ENCODE data around the gene NDUFB8. TPM values are rescaled to one million over a fixed set of nuclear protein-coding genes. Genes with fewer than 3 reads are reported as not detected.
"Not testable (repeated sequence)": the region's sequence is repeated elsewhere in the genome, so short reads cannot be mapped to it uniquely, and the experiment has no call there.

NDUFB8 gene
- total RNA-seq (2014; rRNA removed; shearing (Covaris generic)): 184 and 205 TPM in 2 replicates

DNA sequence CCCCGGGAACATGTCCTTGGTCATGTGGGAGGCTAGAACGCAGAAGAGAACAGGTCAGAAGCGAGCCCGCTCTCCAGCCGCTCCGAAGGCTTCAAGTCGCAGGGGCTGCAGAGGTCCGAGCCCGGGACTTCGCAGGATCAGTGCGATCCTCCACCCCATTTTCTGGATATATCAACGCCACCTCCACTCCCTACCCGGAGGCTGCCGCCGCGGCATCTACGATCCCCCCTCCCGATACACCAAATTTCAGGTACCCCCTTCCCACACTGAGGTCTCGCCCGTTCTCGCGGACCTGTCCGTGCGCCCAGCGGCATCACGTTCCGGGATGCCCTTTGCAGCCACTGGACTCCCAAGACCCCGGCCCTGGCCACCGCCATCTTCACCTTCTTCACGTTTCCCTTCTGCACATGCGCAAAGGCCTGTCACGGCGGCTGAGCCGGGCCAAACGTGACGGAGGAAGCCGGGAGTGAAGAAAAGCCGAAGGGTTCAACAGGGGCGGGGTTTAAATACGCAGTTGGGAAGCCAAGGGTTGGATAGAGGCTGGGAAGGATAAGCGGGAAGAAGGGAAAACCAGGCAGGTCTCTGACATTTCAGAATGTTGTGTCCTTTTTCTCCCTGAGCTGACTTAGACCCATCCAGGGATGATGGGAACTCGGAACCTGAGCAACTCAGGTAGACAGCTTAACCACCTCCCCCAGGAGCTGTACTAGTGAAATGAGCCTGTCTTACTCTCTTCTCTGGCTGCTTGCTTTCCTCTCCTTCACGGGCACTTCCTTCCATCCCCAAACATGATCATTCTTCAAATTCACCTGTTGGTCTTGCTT lies at the start of gene NDUFB8:
TSS of gene NDUFB8 (minus strand) at position 397 of the 824 bp plus-strand sequence. CDS start at position 377, 20 bp downstream.
- peak; percentile 83 for DNase-seq (ENCODE audit: low read depth)

- DNase-seq (ENCODE audit: low read depth): no peak
Measured at GRCh38 chr10:100576282-100576635, 46.6 kb upstream of the NDUFB8 start.

DNA sequence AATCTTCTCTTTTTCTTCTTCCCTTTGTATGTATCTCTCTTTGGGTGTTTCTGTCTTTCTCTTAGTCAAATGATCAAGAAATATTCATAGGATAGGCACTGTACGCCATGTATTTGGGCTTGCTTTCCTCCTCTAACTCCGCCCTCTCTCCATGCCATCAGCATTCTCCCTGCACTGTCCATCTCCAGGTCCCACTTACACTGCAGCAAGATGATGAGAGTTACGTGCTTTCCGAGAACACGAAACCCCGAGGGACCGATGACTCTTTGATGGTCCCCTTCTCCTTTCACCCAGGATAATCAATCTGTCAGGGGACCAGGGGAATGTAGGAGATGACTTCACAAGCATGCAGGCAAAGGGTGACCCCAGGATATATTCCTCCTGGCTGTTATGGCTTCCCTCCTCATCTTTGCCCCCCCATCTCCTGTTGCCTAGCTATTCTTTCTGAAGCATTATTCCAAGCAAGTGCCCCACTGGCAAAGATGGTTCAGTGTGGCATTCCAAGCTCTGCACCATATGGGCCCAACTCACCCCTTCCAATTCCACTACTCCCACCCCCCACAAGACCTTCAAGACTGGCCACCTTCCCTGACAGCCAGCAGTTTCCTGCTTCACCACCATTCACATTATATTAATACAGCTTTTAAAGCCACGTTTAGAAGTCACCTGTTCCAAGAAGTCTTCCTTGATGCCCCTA lies 46.1 kb upstream of the NDUFB8 start:
- no peak for DNase-seq (ENCODE audit: low read depth)

- DNase-seq (ENCODE audit: low read depth): not testable (repeated sequence)
Measured at GRCh38 chr10:100575146-100575545, 45.5 kb upstream of the NDUFB8 start.

GRCh38 chr10:100571084-100571856 lies 41.6 kb upstream of the NDUFB8 start:
- DNase-seq (ENCODE audit: low read depth): no peak

DNA sequence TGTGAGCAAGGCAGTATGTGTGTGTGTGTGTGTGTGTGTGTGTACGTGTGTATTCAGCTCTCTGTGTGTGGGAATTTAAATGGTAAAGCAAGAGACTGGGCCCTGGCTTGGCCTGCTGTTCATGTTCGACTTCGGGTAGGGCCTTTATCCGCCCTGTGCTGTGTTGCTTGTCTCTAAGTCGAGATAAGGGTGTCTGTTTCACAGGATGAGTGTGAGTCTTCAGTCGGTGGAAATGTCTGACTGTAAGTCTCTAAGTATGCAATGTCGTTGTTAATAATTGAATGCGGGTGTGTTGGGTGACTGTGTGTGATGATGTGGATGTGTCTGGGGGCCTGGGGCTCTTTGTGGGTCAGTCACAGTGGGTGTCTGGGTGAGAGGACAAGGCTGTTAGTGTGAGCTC lies 40.8 kb upstream of the NDUFB8 start:
- no peak for DNase-seq (ENCODE audit: low read depth)

DNA sequence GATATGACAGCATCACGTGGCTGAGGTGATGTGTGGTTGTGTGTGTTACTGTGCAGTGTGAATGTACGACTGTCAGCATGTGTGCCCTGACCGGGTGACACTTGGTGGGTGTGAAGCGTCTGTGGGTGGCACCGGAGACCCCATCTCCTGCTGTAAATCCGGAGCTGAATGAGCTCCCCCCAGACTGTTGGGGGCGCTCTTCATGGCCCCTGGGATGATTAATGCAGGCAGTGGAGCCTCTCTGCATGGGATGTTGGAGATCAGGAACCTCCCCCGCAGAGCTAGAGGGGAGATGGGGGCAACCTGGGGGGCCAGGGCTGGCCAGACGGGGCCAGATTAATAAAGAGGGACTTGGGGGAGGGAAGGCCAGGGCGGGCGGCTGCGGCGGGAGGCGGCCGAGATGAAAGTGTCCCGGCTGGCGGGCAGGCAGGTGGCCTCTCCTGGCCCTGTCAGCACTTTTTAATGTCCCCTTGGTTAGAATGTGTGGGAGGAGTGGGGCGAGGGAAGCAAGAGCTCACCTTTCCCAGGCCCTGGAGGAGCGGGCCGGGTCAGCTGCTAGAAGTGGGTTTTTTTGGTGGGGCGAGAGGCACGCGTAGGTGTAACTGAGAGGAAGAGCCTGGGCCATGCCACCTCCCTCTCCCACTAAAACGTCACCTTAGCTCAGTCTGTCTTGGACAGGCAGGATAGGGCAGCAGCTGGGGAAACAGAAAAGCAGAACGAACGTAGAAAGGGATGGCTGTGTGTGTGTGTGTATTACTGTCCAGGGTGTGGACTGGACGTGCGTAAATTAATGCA lies 40.2 kb upstream of the NDUFB8 start:
- no peak for DNase-seq (ENCODE audit: low read depth)

- DNase-seq (ENCODE audit: low read depth): no peak
Measured at GRCh38 chr10:100568912-100569311, 39.2 kb upstream of the NDUFB8 start.

- DNase-seq (ENCODE audit: low read depth): no peak
Measured at GRCh38 chr10:100567826-100568225, 38.2 kb upstream of the NDUFB8 start.

GRCh38 chr10:100567249-100567648 lies 37.6 kb upstream of the NDUFB8 start:
- no peak for DNase-seq (ENCODE audit: low read depth)

DNA sequence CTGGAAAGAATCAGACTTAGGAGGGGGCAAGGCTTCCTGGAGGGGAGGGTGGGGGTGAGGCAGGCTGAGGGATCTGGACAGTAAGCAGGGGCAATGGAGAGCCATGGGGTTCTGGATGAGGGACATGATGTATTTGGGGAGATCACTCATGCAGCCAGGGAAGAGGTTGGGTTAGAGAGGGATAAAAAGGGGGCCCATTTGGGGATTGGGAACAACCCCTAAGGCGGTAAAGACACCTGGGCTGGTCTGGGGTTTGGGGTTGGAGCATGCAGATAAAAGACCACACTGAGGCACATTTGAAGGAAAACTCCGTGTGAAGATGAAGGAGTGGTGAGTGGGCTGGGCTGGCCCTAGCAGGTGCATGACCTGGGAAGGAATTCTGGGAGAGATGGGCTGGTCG lies 36.9 kb upstream of the NDUFB8 start:
- DNase-seq (ENCODE audit: low read depth): no peak

DNA sequence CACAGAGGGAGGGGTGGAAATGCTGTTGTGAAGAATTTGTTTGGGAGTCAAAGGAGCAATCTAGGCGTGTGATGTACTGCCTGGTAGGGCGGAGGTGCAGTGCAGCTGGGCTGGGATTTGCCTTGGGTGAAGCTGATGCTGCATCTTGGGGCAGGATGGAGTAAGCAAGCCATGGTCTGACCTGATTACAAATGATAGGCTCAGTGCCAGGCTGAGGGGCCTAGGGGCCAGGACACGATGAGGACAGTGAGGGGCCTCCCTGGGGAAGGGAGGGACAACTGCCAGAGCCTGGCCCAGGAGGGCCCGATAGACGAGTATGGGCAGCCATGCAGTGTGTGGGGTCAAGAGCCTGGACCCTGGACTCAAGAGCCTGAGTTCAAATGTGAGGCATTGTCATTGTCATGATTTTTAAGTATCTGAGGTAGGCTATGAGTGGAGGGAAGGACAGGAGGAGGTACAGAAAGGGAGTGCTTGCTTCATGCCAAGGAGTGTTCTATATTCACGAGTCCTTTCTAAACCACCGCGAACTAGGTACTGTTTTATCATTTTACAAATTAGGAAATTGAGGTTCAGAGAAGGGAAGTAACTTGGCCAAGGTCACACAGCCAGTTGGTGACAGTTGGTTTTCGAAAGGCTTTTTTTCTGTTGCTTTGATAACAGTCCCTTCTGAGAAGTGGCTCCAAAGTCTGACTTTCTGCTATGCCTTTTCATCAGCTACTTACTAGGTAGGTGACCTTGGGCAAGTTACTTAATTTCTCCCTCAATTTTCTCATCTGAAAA lies 35.7 kb upstream of the NDUFB8 start:
- DNase-seq (ENCODE audit: low read depth): no peak

DNA sequence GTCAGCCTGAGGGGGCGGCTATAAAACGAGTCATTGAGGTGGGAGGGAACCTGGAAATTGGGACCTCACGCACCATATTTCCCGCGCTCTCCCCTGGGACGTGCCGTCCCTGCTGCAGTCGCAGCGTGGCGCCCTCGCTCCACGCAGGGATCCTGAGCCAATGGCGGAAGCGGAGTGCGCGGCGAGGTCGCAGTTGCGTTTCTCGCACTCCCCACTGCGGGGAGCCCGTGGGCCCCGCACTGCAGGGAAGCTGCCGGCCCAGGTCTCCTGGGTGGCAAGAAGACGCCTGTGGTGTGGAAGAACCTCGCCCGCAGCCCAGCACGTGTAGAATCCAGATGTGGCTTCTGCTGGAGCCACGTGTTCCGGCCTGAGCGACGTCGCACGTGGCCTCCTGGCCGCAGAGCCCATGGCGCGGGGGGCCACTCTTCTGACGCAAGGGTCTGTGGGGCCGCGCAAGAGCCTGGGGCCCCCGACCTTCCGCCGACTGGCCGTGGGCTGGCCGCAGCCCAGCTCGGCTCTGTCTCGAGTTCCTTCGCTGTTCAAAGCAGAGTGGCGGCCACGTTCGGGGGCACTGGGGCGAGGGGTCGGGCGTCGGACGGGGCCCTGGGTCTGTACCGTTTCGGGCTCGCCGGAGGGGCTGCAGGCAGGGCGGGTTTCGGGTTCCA lies 32.5 kb upstream of the NDUFB8 start:
- peak; percentile 64 for DNase-seq (ENCODE audit: low read depth)

DNA sequence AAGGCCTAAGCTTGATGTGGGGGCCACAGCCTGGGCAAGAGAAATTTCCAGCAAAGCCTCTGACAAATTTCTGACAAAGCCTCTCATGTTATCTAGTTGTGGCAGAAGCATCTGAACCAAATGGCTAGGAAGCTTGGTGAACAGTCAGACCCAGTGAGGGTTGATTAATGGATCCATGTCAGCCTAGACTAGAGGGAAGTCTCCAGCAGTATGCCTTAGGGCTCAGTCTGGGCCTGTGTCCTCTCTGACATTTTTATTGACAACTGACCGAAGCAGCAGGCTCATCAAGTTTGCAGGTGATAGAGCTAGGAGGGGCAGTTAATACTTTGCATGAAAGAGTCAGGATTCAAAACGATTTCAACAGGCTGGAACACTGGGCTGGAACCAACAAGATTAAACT lies 31.3 kb upstream of the NDUFB8 start:
- no peak for DNase-seq (ENCODE audit: low read depth)

DNA sequence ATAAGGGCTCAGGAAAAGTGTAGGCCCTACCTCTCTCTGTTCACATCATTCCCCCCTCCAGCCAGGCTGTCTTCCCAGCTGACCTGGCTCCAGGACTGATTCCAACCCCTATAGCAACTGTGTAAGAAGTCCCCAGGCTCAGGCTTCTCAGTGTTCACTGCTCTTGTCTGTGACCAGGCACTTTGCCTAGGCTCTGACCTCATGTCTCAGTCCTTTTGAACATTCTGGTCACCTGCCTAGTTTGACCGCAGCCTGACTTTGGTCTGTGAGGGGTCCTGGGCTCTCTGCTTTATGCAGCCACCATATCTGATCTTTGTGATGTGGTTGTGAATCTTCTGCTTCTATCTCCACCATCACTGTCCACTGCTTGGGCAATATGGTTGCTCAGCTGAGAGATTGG lies 30.6 kb upstream of the NDUFB8 start:
- no peak for DNase-seq (ENCODE audit: low read depth)

DNA sequence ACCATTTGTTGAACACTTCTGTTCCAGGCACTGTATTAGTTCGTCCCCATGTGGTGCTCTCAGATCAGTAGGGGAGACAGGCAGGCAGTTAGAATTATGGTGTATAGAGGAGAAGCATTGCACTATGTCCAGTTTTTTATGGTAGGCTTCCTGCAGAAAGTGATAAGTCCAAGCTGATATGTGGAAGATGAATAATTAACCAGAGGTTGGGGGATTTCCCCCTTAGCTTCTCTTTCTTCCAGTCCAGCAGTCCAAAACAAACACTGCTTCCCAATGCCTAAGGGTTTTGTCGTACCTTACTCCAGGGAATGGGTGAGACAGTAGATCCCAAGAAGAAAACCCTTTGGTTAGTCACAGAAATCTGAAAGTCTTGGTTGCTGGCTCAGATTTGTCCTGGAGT lies 25.2 kb upstream of the NDUFB8 start:
- no peak for DNase-seq (ENCODE audit: low read depth)

GRCh38 chr10:100553929-100554328 lies 24.3 kb upstream of the NDUFB8 start:
- DNase-seq (ENCODE audit: low read depth): no peak

GRCh38 chr10:100551738-100552137 lies 22.1 kb upstream of the NDUFB8 start:
- no peak for DNase-seq (ENCODE audit: low read depth)

- no peak for DNase-seq (ENCODE audit: low read depth)
Measured at GRCh38 chr10:100551196-100551595, 21.5 kb upstream of the NDUFB8 start.

DNA sequence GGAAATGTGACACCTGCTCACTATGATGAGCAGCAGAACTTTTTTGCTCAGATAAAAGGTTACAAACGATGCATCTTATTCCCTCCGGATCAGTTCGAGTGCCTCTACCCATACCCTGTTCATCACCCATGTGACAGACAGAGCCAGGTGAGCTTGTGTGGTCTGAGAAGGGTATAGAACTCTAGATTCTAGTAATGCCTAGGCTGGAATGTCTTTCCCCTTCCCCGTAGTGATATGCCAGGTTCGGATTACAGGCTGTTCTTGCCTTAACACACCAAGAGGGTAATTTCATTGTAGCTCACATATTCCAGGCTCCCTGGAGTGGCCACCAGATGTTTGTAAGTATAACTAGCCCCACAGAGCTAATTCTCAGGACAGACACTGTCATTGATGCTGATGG lies 15.3 kb upstream of the NDUFB8 start:
- no peak for DNase-seq (ENCODE audit: low read depth)

All from M059J (cell line).